Endothelial cell of umbilical vein (primary cell): Measurements from ENCODE around the gene NR2C2.

ENCODE experiments used
- EZH2 ChIP-seq: IDR thresholded peaks from 2 replicates; pipeline ENCODE4 v1.6.1; 2012; ENCODE audit warnings: borderline replicate concordance, low read depth, mild to moderate bottlenecking, moderate library complexity, low read length, inconsistent platforms; ENCODE audit not compliant: severe bottlenecking
- FOS ChIP-seq: IDR thresholded peaks from 2 replicates; pipeline ENCODE4 v1.6.1; 2011; ENCODE audit warnings: mild to moderate bottlenecking, low read length, moderate library complexity, borderline replicate concordance; ENCODE audit not compliant: insufficient read depth
- GATA2 ChIP-seq: IDR thresholded peaks from 2 replicates; pipeline ENCODE4 v1.7.0; 2011; ENCODE audit warnings: low read depth, mild to moderate bottlenecking, moderate library complexity, mixed read lengths, low read length; ENCODE audit not compliant: insufficient read length, insufficient read depth
- JUN ChIP-seq: IDR thresholded peaks from 2 replicates; pipeline ENCODE4 v1.6.1; 2011; ENCODE audit warnings: borderline replicate concordance, low read depth; ENCODE audit not compliant: insufficient read length, insufficient read depth
- MYC ChIP-seq: IDR thresholded peaks from one replicate; pipeline ENCODE4 v1.6.1; 2011; ENCODE audit warnings: mild to moderate bottlenecking, low read depth, low read length
- POLR2A ChIP-seq: IDR thresholded peaks from 2 replicates; pipeline ENCODE4 v1.6.1; 2012; ENCODE audit warnings: low read depth, mild to moderate bottlenecking, control low read depth, low read length
- POLR2AphosphoS5 ChIP-seq: IDR thresholded peaks from 2 replicates; pipeline ENCODE4 v1.6.1; 2012; ENCODE audit warnings: low read depth, mild to moderate bottlenecking, control low read depth, low read length, moderate library complexity; ENCODE audit not compliant: insufficient read depth
- TF ChIP-seq, protein P1 (sequence below), 2 donors: IDR thresholded peaks; 1 replicate in 1 of 2; 2 replicates in 1 of 2; pipeline ENCODE4 v1.5.1; 2011; ENCODE audit warnings: low read length in 2 of 2, mild to moderate bottlenecking in 2 of 2, moderate library complexity in 2 of 2, control low read depth in 1 of 2, inconsistent platforms in 1 of 2, low read depth in 1 of 2; ENCODE audit not compliant: insufficient read depth in 1 of 2; ENCODE audit errors: extremely low read depth in 1 of 2
- TF ChIP-seq, protein P2 (sequence below): IDR thresholded peaks from 2 replicates; pipeline ENCODE4 v1.6.1; 2011; ENCODE audit not compliant: insufficient read depth, insufficient read length

DNA sequence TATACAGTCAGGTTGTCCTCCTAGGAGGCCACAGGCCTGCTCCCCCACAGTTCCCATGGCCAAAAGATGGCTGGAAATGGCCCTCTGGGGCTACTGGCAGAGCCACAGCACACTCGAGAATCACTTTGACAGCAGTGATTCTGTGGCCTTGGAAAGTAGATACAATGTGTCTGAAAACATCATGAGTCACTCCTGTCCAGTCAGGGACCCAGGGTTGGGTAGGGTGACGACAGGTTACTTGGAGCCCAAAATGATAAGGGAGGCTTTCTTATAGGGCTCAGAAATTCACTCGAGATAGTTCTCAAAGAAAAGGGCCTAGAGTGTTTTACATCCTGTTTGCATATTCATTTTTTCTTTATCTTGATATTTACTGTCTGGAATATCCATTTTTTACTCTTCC is 93.5 kb downstream of the NR2C2 start:
- TF ChIP-seq EZH2 (no peak), FOS (no peak), POLR2A (no peak), POLR2AphosphoS5 (no peak), JUN (no peak), GATA2 (no peak), MYC (no peak)
- TF ChIP-seq, protein P1, sequence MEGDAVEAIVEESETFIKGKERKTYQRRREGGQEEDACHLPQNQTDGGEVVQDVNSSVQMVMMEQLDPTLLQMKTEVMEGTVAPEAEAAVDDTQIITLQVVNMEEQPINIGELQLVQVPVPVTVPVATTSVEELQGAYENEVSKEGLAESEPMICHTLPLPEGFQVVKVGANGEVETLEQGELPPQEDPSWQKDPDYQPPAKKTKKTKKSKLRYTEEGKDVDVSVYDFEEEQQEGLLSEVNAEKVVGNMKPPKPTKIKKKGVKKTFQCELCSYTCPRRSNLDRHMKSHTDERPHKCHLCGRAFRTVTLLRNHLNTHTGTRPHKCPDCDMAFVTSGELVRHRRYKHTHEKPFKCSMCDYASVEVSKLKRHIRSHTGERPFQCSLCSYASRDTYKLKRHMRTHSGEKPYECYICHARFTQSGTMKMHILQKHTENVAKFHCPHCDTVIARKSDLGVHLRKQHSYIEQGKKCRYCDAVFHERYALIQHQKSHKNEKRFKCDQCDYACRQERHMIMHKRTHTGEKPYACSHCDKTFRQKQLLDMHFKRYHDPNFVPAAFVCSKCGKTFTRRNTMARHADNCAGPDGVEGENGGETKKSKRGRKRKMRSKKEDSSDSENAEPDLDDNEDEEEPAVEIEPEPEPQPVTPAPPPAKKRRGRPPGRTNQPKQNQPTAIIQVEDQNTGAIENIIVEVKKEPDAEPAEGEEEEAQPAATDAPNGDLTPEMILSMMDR (IDR thresholded peaks at IDR 0.05; ENCODE audit: extremely low read depth in 1 of 2, insufficient read depth in 1 of 2, low read depth in 1 of 2, low read length in 2 of 2), result no peak
- TF ChIP-seq, protein P2, sequence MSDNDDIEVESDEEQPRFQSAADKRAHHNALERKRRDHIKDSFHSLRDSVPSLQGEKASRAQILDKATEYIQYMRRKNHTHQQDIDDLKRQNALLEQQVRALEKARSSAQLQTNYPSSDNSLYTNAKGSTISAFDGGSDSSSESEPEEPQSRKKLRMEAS, result no peak
